ENCODE results near the gene KRTAP19-5. TPM values are rescaled to one million over a fixed set of nuclear protein-coding genes. Genes with fewer than 3 reads are reported as not detected.
"Not testable (repeated sequence)": the region's sequence is repeated elsewhere in the genome, so short reads cannot be mapped to it uniquely, and the experiment has no call there.

The KRTAP19-5 gene
- not detected in 2 replicates for total RNA-seq (2014; rRNA removed; shearing (Covaris generic))

GRCh38 chr21:30502041-30502440, at the start of gene KRTAP19-5:
TSS of gene KRTAP19-5 (minus strand) at chr21:30502141. CDS start at chr21:30502090, 51 bp downstream.
- no peak for DNase-seq (ENCODE audit: low read depth)

- DNase-seq (ENCODE audit: low read depth) = no peak
Measured at GRCh38 chr21:30541764-30542163, 39.8 kb upstream of the KRTAP19-5 start, which contains the start of gene KRTAP19-6. TSS of gene KRTAP19-6 (minus strand) at chr21:30541864. CDS start at chr21:30541833, 31 bp downstream.

GRCh38 chr21:30518876-30519275, 16.9 kb upstream of the KRTAP19-5 start:
- no peak for DNase-seq (ENCODE audit: low read depth)

- no peak for DNase-seq (ENCODE audit: low read depth)
Measured at GRCh38 chr21:30515681-30516080, 13.7 kb upstream of the KRTAP19-5 start.

GRCh38 chr21:30505621-30506205, 3.8 kb upstream of the KRTAP19-5 start:
- not testable (repeated sequence) for DNase-seq (ENCODE audit: low read depth)

GRCh38 chr21:30497065-30497464, 4.9 kb downstream of the KRTAP19-5 start, which contains the start of gene KRTAP19-4:
TSS of gene KRTAP19-4 (minus strand) at chr21:30497165. CDS start at chr21:30497110, 55 bp downstream.
- DNase-seq (ENCODE audit: low read depth) = no peak

GRCh38 chr21:30491963-30492428, 9.9 kb downstream of the KRTAP19-5 start, which contains the start of gene KRTAP19-3:
TSS of gene KRTAP19-3 (minus strand) at chr21:30492013. CDS start at chr21:30491957, 56 bp downstream.
- no peak for DNase-seq (ENCODE audit: low read depth)

- DNase-seq (ENCODE audit: low read depth) = no peak
Measured at GRCh38 chr21:30487336-30487735, 14.6 kb downstream of the KRTAP19-5 start, which contains the start of gene KRTAP19-2. TSS of gene KRTAP19-2 (minus strand) at chr21:30487436. CDS start at chr21:30487348, 88 bp downstream.

GRCh38 chr21:30486180-30486579, 15.8 kb downstream of the KRTAP19-5 start:
- no peak for DNase-seq (ENCODE audit: low read depth)

GRCh38 chr21:30482130-30482529, 19.8 kb downstream of the KRTAP19-5 start:
- no peak for DNase-seq (ENCODE audit: low read depth)

- DNase-seq (ENCODE audit: low read depth) = no peak
Measured at GRCh38 chr21:30480145-30480544, 21.8 kb downstream of the KRTAP19-5 start, which contains the start of gene KRTAP19-1. TSS of gene KRTAP19-1 (minus strand) at chr21:30480367. CDS start at chr21:30480317, 50 bp downstream.

- DNase-seq (ENCODE audit: low read depth) = no peak
Measured at GRCh38 chr21:30479259-30479658, 22.7 kb downstream of the KRTAP19-5 start.

- no peak for DNase-seq (ENCODE audit: low read depth)
Measured at GRCh38 chr21:30478004-30478403, 23.9 kb downstream of the KRTAP19-5 start.

GRCh38 chr21:30468900-30469714, 32.8 kb downstream of the KRTAP19-5 start:
- DNase-seq (ENCODE audit: low read depth) = no peak

- peak; percentile 1 for DNase-seq (ENCODE audit: low read depth)
Measured at GRCh38 chr21:30463713-30464112, 38.2 kb downstream of the KRTAP19-5 start.

Other genes starting within 250 kb of the KRTAP19-5 start
- gene KRTAP24-1, start 219.2 kb downstream of the KRTAP19-5 start, total RNA-seq (2014; rRNA removed; shearing (Covaris generic)) = not detected in 2 replicates
- gene KRTAP25-1, start 212.6 kb downstream of the KRTAP19-5 start, total RNA-seq (2014; rRNA removed; shearing (Covaris generic)) = not detected in 2 replicates
- not detected in 2 replicates for gene KRTAP26-1, start 181.8 kb downstream of the KRTAP19-5 start, total RNA-seq (2014; rRNA removed; shearing (Covaris generic))
- not detected in 2 replicates for gene KRTAP27-1, start 164.4 kb downstream of the KRTAP19-5 start, total RNA-seq (2014; rRNA removed; shearing (Covaris generic))
- gene KRTAP23-1, start 153.5 kb downstream of the KRTAP19-5 start, total RNA-seq (2014; rRNA removed; shearing (Covaris generic)) = not detected in 2 replicates
- gene KRTAP13-2, start 129.9 kb downstream of the KRTAP19-5 start, total RNA-seq (2014; rRNA removed; shearing (Covaris generic)) = not detected in 2 replicates
- gene KRTAP13-1, start 106.1 kb downstream of the KRTAP19-5 start, total RNA-seq (2014; rRNA removed; shearing (Covaris generic)) = not detected in 2 replicates
- gene KRTAP13-3, start 76.2 kb downstream of the KRTAP19-5 start, total RNA-seq (2014; rRNA removed; shearing (Covaris generic)) = not detected in 2 replicates
- gene KRTAP13-4, start 71.9 kb downstream of the KRTAP19-5 start, total RNA-seq (2014; rRNA removed; shearing (Covaris generic)) = not detected in 2 replicates
- gene KRTAP15-1, start 61.9 kb downstream of the KRTAP19-5 start, total RNA-seq (2014; rRNA removed; shearing (Covaris generic)) = not detected in 2 replicates
- gene KRTAP19-1, start 21.8 kb downstream of the KRTAP19-5 start, total RNA-seq (2014; rRNA removed; shearing (Covaris generic)) = not detected in 2 replicates
- gene KRTAP19-2, start 14.7 kb downstream of the KRTAP19-5 start, total RNA-seq (2014; rRNA removed; shearing (Covaris generic)) = not detected in 2 replicates
- not detected in 2 replicates for gene KRTAP19-3, start 10.1 kb downstream of the KRTAP19-5 start, total RNA-seq (2014; rRNA removed; shearing (Covaris generic))
- gene KRTAP19-4, start 5.0 kb downstream of the KRTAP19-5 start, total RNA-seq (2014; rRNA removed; shearing (Covaris generic)) = not detected in 2 replicates
- not detected in 2 replicates for gene KRTAP19-6, start 39.7 kb upstream of the KRTAP19-5 start, total RNA-seq (2014; rRNA removed; shearing (Covaris generic))
- not detected in 2 replicates for gene KRTAP19-7, start 59.2 kb upstream of the KRTAP19-5 start, total RNA-seq (2014; rRNA removed; shearing (Covaris generic))
- not detected in 2 replicates for gene KRTAP22-2, start 88.3 kb upstream of the KRTAP19-5 start, total RNA-seq (2014; rRNA removed; shearing (Covaris generic))
- gene KRTAP6-3, start 90.3 kb upstream of the KRTAP19-5 start, total RNA-seq (2014; rRNA removed; shearing (Covaris generic)) = not detected in 2 replicates
- not detected in 2 replicates for gene KRTAP6-2, start 96.8 kb upstream of the KRTAP19-5 start, total RNA-seq (2014; rRNA removed; shearing (Covaris generic))
- not detected in 2 replicates for gene KRTAP22-1, start 98.9 kb upstream of the KRTAP19-5 start, total RNA-seq (2014; rRNA removed; shearing (Covaris generic))
- not detected in 2 replicates for gene KRTAP6-1, start 111.8 kb upstream of the KRTAP19-5 start, total RNA-seq (2014; rRNA removed; shearing (Covaris generic))
- not detected in 2 replicates for gene KRTAP20-1, start 114.3 kb upstream of the KRTAP19-5 start, total RNA-seq (2014; rRNA removed; shearing (Covaris generic))
- gene KRTAP20-4, start 118.5 kb upstream of the KRTAP19-5 start, total RNA-seq (2014; rRNA removed; shearing (Covaris generic)) = not detected in 2 replicates
- gene KRTAP20-2, start 133.1 kb upstream of the KRTAP19-5 start, total RNA-seq (2014; rRNA removed; shearing (Covaris generic)) = not detected in 2 replicates
- not detected in 2 replicates for gene KRTAP20-3, start 140.7 kb upstream of the KRTAP19-5 start, total RNA-seq (2014; rRNA removed; shearing (Covaris generic))
- gene KRTAP21-3, start 216.6 kb upstream of the KRTAP19-5 start, total RNA-seq (2014; rRNA removed; shearing (Covaris generic)) = not detected in 2 replicates
- not detected in 2 replicates for gene KRTAP21-2, start 245.1 kb upstream of the KRTAP19-5 start, total RNA-seq (2014; rRNA removed; shearing (Covaris generic))